ENCODE data around the gene C10orf53. TPM values are rescaled to one million over a fixed set of nuclear protein-coding genes. Genes with fewer than 3 reads are reported as not detected.

The C10orf53 gene, protein sequence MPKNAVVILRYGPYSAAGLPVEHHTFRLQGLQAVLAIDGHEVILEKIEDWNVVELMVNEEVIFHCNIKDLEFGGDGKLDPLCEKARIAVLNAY
- total RNA-seq (2022) (not detected in 2 replicates), Bru-seq, nascent RNA (not detected), BruChase-seq, experiment 1, labeled RNA remaining after a 2-hour chase (not detected), BruChase-seq, experiment 2, labeled RNA remaining after a 6-hour chase (not detected)
- long read RNA-seq: 0 reads

DNA sequence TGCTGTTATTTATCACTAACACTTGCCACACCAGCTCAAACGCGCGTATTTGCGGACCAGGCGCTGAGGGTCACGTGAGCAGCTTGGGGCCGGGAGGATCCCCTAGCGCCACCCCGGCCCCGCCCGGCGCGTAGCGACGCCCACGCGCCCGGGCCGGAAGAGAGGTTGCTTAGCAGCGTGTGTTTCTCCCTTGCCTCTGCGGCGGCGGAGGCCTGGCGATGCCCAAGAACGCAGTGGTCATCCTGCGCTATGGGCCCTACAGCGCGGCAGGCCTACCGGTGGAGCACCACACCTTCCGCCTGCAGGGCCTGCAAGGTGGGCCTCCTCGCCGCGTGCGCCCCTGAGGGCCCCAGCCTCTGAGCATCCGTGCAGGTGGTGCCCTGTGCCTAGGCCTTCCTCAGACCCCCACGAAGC is at the start of gene C10orf53:
C10orf53 (plus strand) TSS at position 172 of the 414 bp plus-strand sequence; CDS start at position 219, 47 bp downstream.
- Mint-ChIP-seq H3K4me3 (ENCODE audit: unreplicated experiment) (no peak within 1 kb of the TSS), H3K9me3 (ENCODE audit: unreplicated experiment) (peaks cover 32% of the 10 kb centered on the region), H3K4me1 (ENCODE audit: low read depth, unreplicated experiment) (no peaks in the 10 kb centered on the region), H3K27me3 (ENCODE audit: insufficient read depth, unreplicated experiment) (peaks cover 27% of the 10 kb centered on the region), H3K27ac (ENCODE audit: unreplicated experiment) (no peak within 1 kb of the TSS), H3K36me3 (ENCODE audit: insufficient read depth, unreplicated experiment) (no peaks in the 10 kb centered on the region)
- intact Hi-C loops (cut with micrococcal nuclease; ENCODE audit: unreplicated experiment): no loop called here
- no peak for DNase-seq
- no peaks in the 10 kb centered on the region for H3K27me3 ChIP-seq (replicated peaks; ENCODE audit: control insufficient read depth, insufficient read depth, low read length)
- no peaks in the 10 kb centered on the region for H3K4me1 ChIP-seq
- no TSS peak for BruUV-seq (replicated peaks)
- TF ChIP-seq, protein P1, sequence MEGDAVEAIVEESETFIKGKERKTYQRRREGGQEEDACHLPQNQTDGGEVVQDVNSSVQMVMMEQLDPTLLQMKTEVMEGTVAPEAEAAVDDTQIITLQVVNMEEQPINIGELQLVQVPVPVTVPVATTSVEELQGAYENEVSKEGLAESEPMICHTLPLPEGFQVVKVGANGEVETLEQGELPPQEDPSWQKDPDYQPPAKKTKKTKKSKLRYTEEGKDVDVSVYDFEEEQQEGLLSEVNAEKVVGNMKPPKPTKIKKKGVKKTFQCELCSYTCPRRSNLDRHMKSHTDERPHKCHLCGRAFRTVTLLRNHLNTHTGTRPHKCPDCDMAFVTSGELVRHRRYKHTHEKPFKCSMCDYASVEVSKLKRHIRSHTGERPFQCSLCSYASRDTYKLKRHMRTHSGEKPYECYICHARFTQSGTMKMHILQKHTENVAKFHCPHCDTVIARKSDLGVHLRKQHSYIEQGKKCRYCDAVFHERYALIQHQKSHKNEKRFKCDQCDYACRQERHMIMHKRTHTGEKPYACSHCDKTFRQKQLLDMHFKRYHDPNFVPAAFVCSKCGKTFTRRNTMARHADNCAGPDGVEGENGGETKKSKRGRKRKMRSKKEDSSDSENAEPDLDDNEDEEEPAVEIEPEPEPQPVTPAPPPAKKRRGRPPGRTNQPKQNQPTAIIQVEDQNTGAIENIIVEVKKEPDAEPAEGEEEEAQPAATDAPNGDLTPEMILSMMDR (IDR thresholded peaks at IDR 0.05; ENCODE audit: insufficient read depth in 1 of 2, low read depth in 1 of 2, low read length in 1 of 2, severe bottlenecking in 1 of 2, unreplicated experiment in 1 of 2): no peak
- H3K4me3 ChIP-seq (ENCODE audit: low read depth, low read length): no peak within 1 kb of the TSS
- POLR2A ChIA-PET: no interaction called here
- H3K9me3 ChIP-seq: peaks cover 11% of the 10 kb centered on the region
- CTCF ChIA-PET: no interaction called here
- H3K36me3 ChIP-seq (ENCODE audit: control insufficient read depth, insufficient read depth, low read length): no peaks in the 10 kb centered on the region

DNA sequence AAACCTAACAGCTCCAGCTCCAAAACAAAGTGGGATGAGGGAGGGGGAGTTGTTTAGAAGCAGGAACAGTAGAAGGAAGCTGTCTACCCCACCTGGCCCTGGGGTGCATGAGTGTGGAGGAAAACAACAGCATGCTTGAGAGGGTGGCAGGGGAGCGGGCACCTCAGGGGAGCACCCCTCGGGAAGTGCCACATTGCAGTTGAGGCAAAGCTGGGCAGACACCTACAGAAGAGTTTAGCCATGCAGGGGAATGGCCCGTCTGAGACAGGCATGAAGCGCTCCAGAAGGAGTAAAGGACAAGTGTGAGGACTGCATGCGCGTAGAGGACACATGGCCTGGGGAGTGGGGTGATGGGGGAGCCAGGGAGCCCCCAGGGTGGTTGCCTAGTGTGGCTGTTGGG is 47.5 kb upstream of the C10orf53 start:
- no TSS peak for BruUV-seq (replicated peaks)
- TF ChIP-seq, protein P1 (IDR thresholded peaks at IDR 0.05; ENCODE audit: insufficient read depth in 1 of 2, low read depth in 1 of 2, low read length in 1 of 2, severe bottlenecking in 1 of 2, unreplicated experiment in 1 of 2): no peak
- no peaks in the 10 kb centered on the region for H3K9me3 ChIP-seq
- H3K4me3 ChIP-seq (ENCODE audit: low read depth, low read length): no peak overlapping the region
- Mint-ChIP-seq H3K27me3 (ENCODE audit: insufficient read depth, unreplicated experiment) (peaks cover 2% of the 10 kb centered on the region), H3K4me1 (ENCODE audit: low read depth, unreplicated experiment) (no peaks in the 10 kb centered on the region), H3K27ac (ENCODE audit: unreplicated experiment) (no peak overlapping the region), H3K4me3 (ENCODE audit: unreplicated experiment) (no peak overlapping the region), H3K9me3 (ENCODE audit: unreplicated experiment) (no peaks in the 10 kb centered on the region), H3K36me3 (ENCODE audit: insufficient read depth, unreplicated experiment) (no peaks in the 10 kb centered on the region)
- CTCF ChIA-PET: no interaction called here
- no peaks in the 10 kb centered on the region for H3K36me3 ChIP-seq (ENCODE audit: control insufficient read depth, insufficient read depth, low read length)
- H3K4me1 ChIP-seq: no peaks in the 10 kb centered on the region
- H3K27me3 ChIP-seq (replicated peaks; ENCODE audit: control insufficient read depth, insufficient read depth, low read length): no peaks in the 10 kb centered on the region
- intact Hi-C loops (cut with micrococcal nuclease; ENCODE audit: unreplicated experiment): no loop called here
- peak in 1 of 2 experiments; percentile 23 for DNase-seq
- POLR2A ChIA-PET: no interaction called here

DNA sequence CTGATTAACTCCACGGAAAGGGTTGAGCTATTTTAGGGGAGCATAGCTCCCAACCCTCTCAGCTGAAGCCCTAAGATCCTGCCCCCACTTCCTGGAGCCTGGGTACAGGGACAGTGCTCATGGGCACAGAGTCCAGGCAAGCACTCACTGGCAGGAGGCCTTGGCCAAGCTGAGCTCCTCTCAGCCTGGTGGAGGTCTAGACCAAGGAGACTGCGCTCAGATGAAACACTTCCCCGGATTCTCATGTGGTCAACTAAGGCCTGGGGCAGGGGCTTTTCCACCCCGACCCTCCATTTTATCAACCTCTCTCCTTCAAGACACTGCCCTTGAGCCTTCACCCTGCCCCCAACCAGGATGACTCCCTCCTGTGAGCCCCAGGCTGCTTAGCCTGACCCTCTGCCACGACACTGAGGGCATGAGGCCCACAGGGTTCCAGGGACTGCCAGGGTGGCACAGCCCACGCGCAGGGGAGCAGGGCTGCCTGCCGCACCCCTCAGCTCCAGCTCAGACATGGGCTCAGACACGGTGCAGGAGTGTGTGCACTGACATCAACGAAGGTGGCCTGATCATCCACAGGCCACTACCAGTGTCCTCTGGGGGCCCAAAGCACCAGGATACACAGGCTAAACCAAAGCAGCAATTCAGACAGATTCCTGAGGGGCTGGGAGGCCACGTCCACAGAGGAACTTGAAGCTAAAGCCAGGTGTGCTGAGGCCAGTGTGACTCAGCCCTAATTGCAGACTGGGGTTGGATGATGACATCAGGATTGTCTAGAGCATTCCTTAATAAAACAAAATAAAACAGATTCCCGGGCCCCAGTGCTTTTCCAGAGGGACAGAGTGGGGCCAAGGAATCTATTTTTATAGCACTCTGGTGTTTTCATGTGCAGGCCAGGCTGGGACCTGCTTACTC is 46.8 kb upstream of the C10orf53 start:
- H3K9me3 ChIP-seq: no peaks in the 10 kb centered on the region
- no peaks in the 10 kb centered on the region for H3K36me3 Mint-ChIP-seq (ENCODE audit: insufficient read depth, unreplicated experiment)
- no peak overlapping the region for H3K4me3 ChIP-seq (ENCODE audit: low read depth, low read length)
- BruUV-seq (replicated peaks): no TSS peak
- ChIA-PET CTCF (no interaction called here), POLR2A (no interaction called here)
- TF ChIP-seq, protein P1 (IDR thresholded peaks at IDR 0.05; ENCODE audit: insufficient read depth in 1 of 2, low read depth in 1 of 2, low read length in 1 of 2, severe bottlenecking in 1 of 2, unreplicated experiment in 1 of 2): no peak
- H3K27ac Mint-ChIP-seq (ENCODE audit: unreplicated experiment): no peak overlapping the region
- intact Hi-C loops (cut with micrococcal nuclease; ENCODE audit: unreplicated experiment): no loop called here
- H3K9me3 Mint-ChIP-seq (ENCODE audit: unreplicated experiment): no peaks in the 10 kb centered on the region
- H3K4me1 ChIP-seq: no peaks in the 10 kb centered on the region
- H3K27me3 ChIP-seq (replicated peaks; ENCODE audit: control insufficient read depth, insufficient read depth, low read length): peaks cover 1% of the 10 kb centered on the region
- H3K4me3 Mint-ChIP-seq (ENCODE audit: unreplicated experiment): no peak overlapping the region
- peak; percentile 24 to 30 for DNase-seq
- no peaks in the 10 kb centered on the region for H3K4me1 Mint-ChIP-seq (ENCODE audit: low read depth, unreplicated experiment)
- H3K36me3 ChIP-seq (ENCODE audit: control insufficient read depth, insufficient read depth, low read length): no peaks in the 10 kb centered on the region
- H3K27me3 Mint-ChIP-seq (ENCODE audit: insufficient read depth, unreplicated experiment): peaks cover 9% of the 10 kb centered on the region

All from Caco-2 (cell line).